ENCODE results near the gene NGEF.

DNA sequence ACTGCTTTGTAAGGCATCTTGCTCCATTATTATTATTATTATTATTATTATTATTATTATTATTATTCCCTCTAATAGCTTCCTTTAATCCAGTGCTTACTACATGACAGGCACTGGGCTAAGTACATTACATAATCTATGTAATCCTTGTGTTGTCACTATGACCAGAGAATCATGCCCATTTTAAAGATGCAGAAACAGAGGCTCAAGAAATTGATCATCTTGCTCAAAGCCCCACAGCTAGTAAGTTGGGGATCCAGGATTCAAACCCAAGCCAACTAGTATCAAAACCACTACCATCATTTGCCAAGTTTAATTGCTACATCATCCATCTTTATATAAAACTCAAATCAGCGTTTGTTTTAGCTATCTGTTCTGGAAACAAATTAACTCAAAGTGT lies 594 bp upstream of the NGEF start:
- TF ChIP-seq ZNF830 (tag by site-specific recombination; IDR thresholded peaks at IDR 0.05; ENCODE audit: low read depth) (no peak), ZFP37 (tag by site-specific recombination; IDR thresholded peaks at IDR 0.05) (no peak), SCRT2 (tag by site-specific recombination; IDR thresholded peaks at IDR 0.05) (no peak), ZNF121 (tag by site-specific recombination; IDR thresholded peaks at IDR 0.05) (no peak), ZNF221 (tag by site-specific recombination; IDR thresholded peaks at IDR 0.05; ENCODE audit: borderline replicate concordance) (no peak), ZNF341 (tag by site-specific recombination; IDR thresholded peaks at IDR 0.05; ENCODE audit: low read depth) (no peak), ZNF138 (tag by site-specific recombination; IDR thresholded peaks at IDR 0.05; ENCODE audit: borderline replicate concordance) (no peak), ZNF610 (tag by site-specific recombination; IDR thresholded peaks at IDR 0.05; ENCODE audit: borderline replicate concordance) (no peak), YY1 (tag by site-specific recombination; IDR thresholded peaks at IDR 0.05) (no peak), REST (tag by site-specific recombination; IDR thresholded peaks at IDR 0.05) (no peak), CTCF (tag by site-specific recombination; IDR thresholded peaks at IDR 0.05) (no peak), ZNF707 (tag by site-specific recombination; IDR thresholded peaks at IDR 0.05) (no peak), ZFP3 (tag by site-specific recombination; IDR thresholded peaks at IDR 0.05; ENCODE audit: low read depth) (no peak), ZNF391 (tag by site-specific recombination; IDR thresholded peaks at IDR 0.05; ENCODE audit: borderline replicate concordance, low read depth) (no peak)

Measured in HEK293 (cell line).